Fibroblast of lung (primary cell): ENCODE results near the gene ZNF835. TPM values are rescaled to one million over a fixed set of nuclear protein-coding genes. Genes with fewer than 3 reads are reported as not detected.

Experiments used
- DNase-seq, 2 donors: peaks; one replicate each; pipeline versions ENCODE4 v3.0.0 to v3.0.0-alpha.2; 2010; ENCODE audit warnings: low read depth in 2 of 2
- H2AFZ ChIP-seq: 2 replicates; pipeline ENCODE4 v1.5.1; 2012; ENCODE audit warnings: low read length, control low read depth, inconsistent platforms
- H3K27ac ChIP-seq: 2 replicates; pipeline ENCODE4 v1.5.1; 2011; ENCODE audit warnings: low read length, control low read depth; ENCODE audit not compliant: insufficient read depth
- H3K27me3 ChIP-seq: 2 replicates; pipeline ENCODE4 v1.5.1; 2011; ENCODE audit warnings: mild to moderate bottlenecking, low read length; ENCODE audit not compliant: control insufficient read depth, insufficient read depth
- H3K36me3 ChIP-seq: 2 replicates; pipeline ENCODE4 v1.5.1; 2011; ENCODE audit warnings: low read length; ENCODE audit not compliant: control insufficient read depth, insufficient read depth
- H3K4me1 ChIP-seq: 2 replicates; pipeline ENCODE4 v1.5.1; 2011; ENCODE audit warnings: low read length; ENCODE audit not compliant: control insufficient read depth, insufficient read depth; ENCODE audit errors: extremely low read depth
- H3K4me2 ChIP-seq: 2 replicates; pipeline ENCODE4 v1.5.1; 2011; ENCODE audit warnings: low read length, control low read depth; ENCODE audit not compliant: insufficient read depth; ENCODE audit errors: extremely low read depth
- H3K4me3 ChIP-seq, 4 experiments: fragments of 200-600 bp in 1 of 4; sonication (generic) in 1 of 4; replicated peaks in 1 of 4; 2 replicates each; pipeline ENCODE4 v1.5.1; 2011 to 2016; ENCODE audit warnings: low read length in 4 of 4, low read depth in 3 of 4, mild to moderate bottlenecking in 3 of 4, control low read depth in 2 of 4, inconsistent platforms in 1 of 4, mixed read lengths in 1 of 4; ENCODE audit not compliant: insufficient read depth in 1 of 4; ENCODE audit errors: control extremely low read depth in 1 of 4
- H3K79me2 ChIP-seq: 2 replicates; pipeline ENCODE4 v1.5.1; 2012; ENCODE audit warnings: mild to moderate bottlenecking, low read length, inconsistent platforms; ENCODE audit not compliant: control insufficient read depth, insufficient read depth
- H3K9ac ChIP-seq: 2 replicates; pipeline ENCODE4 v1.5.1; 2011; ENCODE audit warnings: mild to moderate bottlenecking, low read length, control low read depth; ENCODE audit not compliant: insufficient read depth
- H3K9me3 ChIP-seq: 2 replicates; pipeline ENCODE4 v1.5.1; 2012; ENCODE audit warnings: low read depth, low read length; ENCODE audit not compliant: control insufficient read depth, insufficient read depth
- H4K20me1 ChIP-seq: 2 replicates; pipeline ENCODE4 v1.5.1; 2011; ENCODE audit warnings: low read length; ENCODE audit not compliant: control insufficient read depth, insufficient read depth; ENCODE audit errors: extremely low read depth
- EZH2 ChIP-seq: IDR thresholded peaks from 2 replicates; pipeline ENCODE4 v1.5.1; 2012; ENCODE audit warnings: low read length, control low read depth, mild to moderate bottlenecking; ENCODE audit errors: missing control alignments
- polyA plus RNA-seq, 2 donors: library from polyadenylated mRNA; depleted of rRNA in 1 of 2; stranded (reverse) in 1 of 2; unstranded in 1 of 2; fragments of >200 nt; gene quantifications; 2 replicates each; pipeline ENCODE4 v1.2.1, GENCODE V29; 2011 to 2012; ENCODE audit warnings: missing spikeins in 1 of 2
- total RNA-seq: library from RNA; depleted of rRNA; stranded (reverse); fragments of >200 nt; gene quantifications from 2 replicates; pipeline ENCODE4 v1.2.1, GENCODE V29; 2014
- TF ChIP-seq, protein P1 (sequence below), 2 donors: IDR thresholded peaks in 1 of 2; conservative IDR thresholded peaks in 1 of 2; 1 replicate in 1 of 2; 2 replicates in 1 of 2; pipeline ENCODE4 v1.5.1; 2011 to 2012; ENCODE audit warnings: low read length in 2 of 2, control low read depth in 1 of 2, inconsistent platforms in 1 of 2, low read depth in 1 of 2, mild to moderate bottlenecking in 1 of 2

The ZNF835 gene
- total and polyA plus RNA-seq, 2 donors (not counting 1 experiment from before 2014, with no cell fraction given): 3.6 TPM; not detected in 1

DNA sequence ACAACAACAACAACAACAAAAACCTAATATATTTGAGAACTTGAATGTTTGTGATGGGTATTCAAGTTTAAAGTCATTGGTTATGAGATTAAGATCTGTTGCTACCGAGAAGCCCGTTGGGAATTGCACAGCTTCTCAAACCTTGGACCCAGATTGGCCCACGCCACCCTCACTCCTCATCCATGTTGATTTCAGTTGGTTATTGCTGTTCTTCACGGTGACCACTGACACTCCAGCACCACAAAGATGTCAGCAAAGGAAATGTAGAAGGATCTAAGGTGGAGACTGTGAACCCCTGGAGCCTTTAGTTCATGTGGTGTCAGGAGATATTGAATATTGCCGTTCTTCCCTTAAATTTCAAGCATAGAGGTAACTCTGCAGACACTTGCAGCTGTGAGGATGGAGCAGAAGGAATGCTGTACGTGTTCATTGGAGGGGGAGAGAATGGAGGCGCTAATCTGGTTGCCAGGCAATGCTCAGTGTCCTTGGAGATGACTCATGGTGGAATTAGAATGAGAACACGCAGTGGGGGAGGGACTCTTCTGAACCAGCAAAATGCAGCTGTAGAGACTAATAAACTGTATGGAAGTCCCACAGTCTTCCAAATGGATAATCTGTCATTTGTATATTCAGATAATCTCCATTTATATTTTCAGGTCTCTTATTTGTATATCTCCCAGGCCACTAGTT lies 20.8 kb upstream of the ZNF835 start:
- Histone ChIP-seq H3K9ac (no peak overlapping the region), H3K36me3 (no peaks in the 10 kb centered on the region), H3K9me3 (no peaks in the 10 kb centered on the region), H3K4me3 (no peak overlapping the region), H3K4me2 (no peak overlapping the region), H4K20me1 (no peaks in the 10 kb centered on the region), H3K27me3 (no peaks in the 10 kb centered on the region), H3K4me1 (no peaks in the 10 kb centered on the region), H3K79me2 (no peaks in the 10 kb centered on the region), H3K27ac (no peak overlapping the region), H2AFZ (no peak overlapping the region)
- DNase-seq: no peak
- no peak for TF ChIP-seq EZH2
- TF ChIP-seq, protein P1, sequence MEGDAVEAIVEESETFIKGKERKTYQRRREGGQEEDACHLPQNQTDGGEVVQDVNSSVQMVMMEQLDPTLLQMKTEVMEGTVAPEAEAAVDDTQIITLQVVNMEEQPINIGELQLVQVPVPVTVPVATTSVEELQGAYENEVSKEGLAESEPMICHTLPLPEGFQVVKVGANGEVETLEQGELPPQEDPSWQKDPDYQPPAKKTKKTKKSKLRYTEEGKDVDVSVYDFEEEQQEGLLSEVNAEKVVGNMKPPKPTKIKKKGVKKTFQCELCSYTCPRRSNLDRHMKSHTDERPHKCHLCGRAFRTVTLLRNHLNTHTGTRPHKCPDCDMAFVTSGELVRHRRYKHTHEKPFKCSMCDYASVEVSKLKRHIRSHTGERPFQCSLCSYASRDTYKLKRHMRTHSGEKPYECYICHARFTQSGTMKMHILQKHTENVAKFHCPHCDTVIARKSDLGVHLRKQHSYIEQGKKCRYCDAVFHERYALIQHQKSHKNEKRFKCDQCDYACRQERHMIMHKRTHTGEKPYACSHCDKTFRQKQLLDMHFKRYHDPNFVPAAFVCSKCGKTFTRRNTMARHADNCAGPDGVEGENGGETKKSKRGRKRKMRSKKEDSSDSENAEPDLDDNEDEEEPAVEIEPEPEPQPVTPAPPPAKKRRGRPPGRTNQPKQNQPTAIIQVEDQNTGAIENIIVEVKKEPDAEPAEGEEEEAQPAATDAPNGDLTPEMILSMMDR (conservative IDR thresholded peaks at IDR 0.05 in 1 of 2, IDR thresholded peaks at IDR 0.05 in 1 of 2; ENCODE audit: low read depth in 1 of 2, low read length in 2 of 2): no peak

DNA sequence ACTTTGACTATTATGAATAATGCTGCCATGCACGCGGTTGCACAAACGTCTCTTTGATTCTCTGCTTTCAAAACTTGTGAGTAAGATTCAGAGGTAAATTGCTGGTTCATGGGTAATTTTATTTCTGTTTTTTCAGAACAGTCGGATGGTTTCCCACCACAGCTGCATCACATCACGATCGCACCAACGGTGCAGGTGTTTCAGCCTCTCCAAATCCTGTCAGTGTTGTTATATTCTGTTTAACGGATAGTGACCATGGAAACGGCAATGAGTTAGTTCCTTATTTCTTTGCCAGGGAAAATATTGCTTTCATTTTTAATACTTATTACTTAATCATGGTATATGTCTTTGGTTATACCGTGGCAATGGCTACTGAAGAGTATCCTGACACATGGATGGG lies 19.1 kb upstream of the ZNF835 start:
- H3K9me3 ChIP-seq: no peaks in the 10 kb centered on the region
- no peaks in the 10 kb centered on the region for H3K27me3 ChIP-seq
- H3K4me2 ChIP-seq: no peak overlapping the region

DNA sequence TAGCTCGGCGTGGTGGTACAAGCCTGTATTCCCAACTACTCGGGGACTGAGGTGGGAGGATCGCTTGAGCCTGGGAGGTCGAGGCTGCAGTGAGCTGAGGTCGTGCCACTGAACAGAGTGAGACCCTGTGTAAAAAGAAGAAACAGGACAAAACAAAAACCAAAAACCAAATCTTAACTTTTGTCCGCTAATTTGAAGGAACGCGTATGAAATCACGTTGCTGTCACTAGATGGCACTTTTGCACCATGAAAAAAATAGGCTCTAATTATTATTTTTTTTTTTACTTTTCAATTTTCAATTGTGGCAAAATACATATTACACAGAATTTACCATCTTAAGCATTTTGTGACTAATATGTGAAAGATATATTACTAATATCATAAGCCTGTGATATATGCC lies 17.6 kb upstream of the ZNF835 start:
- H3K4me2 ChIP-seq: no peak overlapping the region
- DNase-seq: no peak
- no peak overlapping the region for H2AFZ ChIP-seq
- H3K27me3 ChIP-seq: no peaks in the 10 kb centered on the region
- H3K9me3 ChIP-seq: no peaks in the 10 kb centered on the region
- H3K36me3 ChIP-seq: no peaks in the 10 kb centered on the region
- TF ChIP-seq, protein P1 (conservative IDR thresholded peaks at IDR 0.05 in 1 of 2, IDR thresholded peaks at IDR 0.05 in 1 of 2; ENCODE audit: low read depth in 1 of 2, low read length in 2 of 2): no peak
- TF ChIP-seq EZH2: no peak
- no peaks in the 10 kb centered on the region for H3K4me1 ChIP-seq
- H3K4me3 ChIP-seq: no peak overlapping the region
- H3K27ac ChIP-seq: no peak overlapping the region
- H3K79me2 ChIP-seq: no peaks in the 10 kb centered on the region
- no peak overlapping the region for H3K9ac ChIP-seq
- no peaks in the 10 kb centered on the region for H4K20me1 ChIP-seq

More for the DNA sequence above, 19.1 kb upstream of the ZNF835 start:
- no peak for DNase-seq
- TF ChIP-seq, protein P1 (conservative IDR thresholded peaks at IDR 0.05 in 1 of 2, IDR thresholded peaks at IDR 0.05 in 1 of 2; ENCODE audit: low read depth in 1 of 2, low read length in 2 of 2): no peak
- no peak for TF ChIP-seq EZH2
- Histone ChIP-seq H3K9ac (no peak overlapping the region), H3K4me3 (no peak overlapping the region), H3K79me2 (no peaks in the 10 kb centered on the region), H3K27ac (no peak overlapping the region), H3K4me1 (no peaks in the 10 kb centered on the region), H2AFZ (no peak overlapping the region), H4K20me1 (no peaks in the 10 kb centered on the region), H3K36me3 (no peaks in the 10 kb centered on the region)
